Measurements from ENCODE around the gene SLC22A7. TPM values are rescaled to one million over a fixed set of nuclear protein-coding genes. Genes with fewer than 3 reads are reported as not detected.
"Not testable (repeated sequence)": the region's sequence is repeated elsewhere in the genome, so short reads cannot be mapped to it uniquely, and the experiment has no call there.

Gene SLC22A7
- total and polyA plus RNA-seq, 2 experiments from 2014 or later = not detected

- no peak overlapping the region for H3K27ac ChIP-seq
- H3K4me1 ChIP-seq (ENCODE audit: insufficient read depth) = no peaks in the 10 kb centered on the region
- H4K20me1 ChIP-seq (ENCODE audit: insufficient read depth) = no peaks in the 10 kb centered on the region
- no peaks in the 10 kb centered on the region for H3K9me3 ChIP-seq (ENCODE audit: low read depth)
- H3K9me2 ChIP-seq (ENCODE audit: insufficient read depth) = no peaks in the 10 kb centered on the region
- DNase-seq = no peak
- peaks cover 17% of the 10 kb centered on the region; the same call in 1 of the 2 replicates for H3K36me3 ChIP-seq (ENCODE audit: low read depth)
- no peak for TF ChIP-seq EZH2phosphoT487 (IDR thresholded peaks at IDR 0.05; ENCODE audit: insufficient read depth, low read depth)
- TF ChIP-seq EZH2 (IDR thresholded peaks at IDR 0.05; ENCODE audit: insufficient read depth, poor library complexity, severe bottlenecking) = no peak
- H3K9ac ChIP-seq = no peak overlapping the region
- H3K4me3 ChIP-seq = no peak overlapping the region
- H3F3A ChIP-seq (ENCODE audit: insufficient read depth) = no peaks in the 10 kb centered on the region
- H3K27me3 ChIP-seq (replicated peaks; ENCODE audit: insufficient read depth) = no peaks in the 10 kb centered on the region
- H2AFZ ChIP-seq = no peak overlapping the region
- H3K4me2 ChIP-seq (ENCODE audit: unreplicated experiment) = no peak overlapping the region
- in situ Hi-C loops (cut with MboI) = loop anchor here (10.0 kb wide), 1 partner anchor 81 kb away; no protein-coding TSS in a partner anchor
- H3K79me2 ChIP-seq (ENCODE audit: insufficient read depth) = no peaks in the 10 kb centered on the region
- WGBS, 2 experiments (ENCODE audit: low coverage in 1 of 2, low lambda C conversion rate in 2 of 2, missing lambda C conversion rate in 2 of 2) = 86 to 88% methylated on average over 3 of the region's 3 CpGs
Observed at GRCh38 chr6:43335469-43335868, 37.4 kb downstream of the SLC22A7 start.

- Histone ChIP-seq H3K27me3 (replicated peaks; ENCODE audit: insufficient read depth) (no peaks in the 10 kb centered on the region), H3K27ac (no peak overlapping the region), H3K4me2 (ENCODE audit: unreplicated experiment) (no peak overlapping the region), H3F3A (ENCODE audit: insufficient read depth) (no peaks in the 10 kb centered on the region), H2AFZ (no peak overlapping the region), H3K9ac (no peak overlapping the region), H3K4me1 (ENCODE audit: insufficient read depth) (no peaks in the 10 kb centered on the region), H3K4me3 (no peak overlapping the region), H3K79me2 (ENCODE audit: insufficient read depth) (no peaks in the 10 kb centered on the region), H3K9me2 (ENCODE audit: insufficient read depth) (no peaks in the 10 kb centered on the region), H4K20me1 (ENCODE audit: insufficient read depth) (no peaks in the 10 kb centered on the region), H3K36me3 (ENCODE audit: low read depth) (peaks cover 26% of the 10 kb centered on the region; the same call in 1 of the 2 replicates), H3K9me3 (ENCODE audit: low read depth) (no peaks in the 10 kb centered on the region)
- no peak for TF ChIP-seq EZH2phosphoT487 (IDR thresholded peaks at IDR 0.05; ENCODE audit: insufficient read depth, low read depth)
- no peak for TF ChIP-seq EZH2 (IDR thresholded peaks at IDR 0.05; ENCODE audit: insufficient read depth, poor library complexity, severe bottlenecking)
- 24 to 28% methylated on average over 3 of the region's 3 CpGs for WGBS, 2 experiments (ENCODE audit: low coverage in 1 of 2, low lambda C conversion rate in 2 of 2, missing lambda C conversion rate in 2 of 2)
- in situ Hi-C loops (cut with MboI) = loop anchor here (10.0 kb wide), 1 partner anchor 82 kb away; no protein-coding TSS in a partner anchor
- no peak for DNase-seq
Observed at GRCh38 chr6:43336382-43336781, 38.3 kb downstream of the SLC22A7 start.

GRCh38 chr6:43338243-43338642 is 40.2 kb downstream of the SLC22A7 start:
- no peaks in the 10 kb centered on the region for H3K9me3 ChIP-seq (ENCODE audit: low read depth)
- no peaks in the 10 kb centered on the region for H3K27me3 ChIP-seq (replicated peaks; ENCODE audit: insufficient read depth)
- no peaks in the 10 kb centered on the region for H3F3A ChIP-seq (ENCODE audit: insufficient read depth)
- H3K9ac ChIP-seq = no peak overlapping the region
- no peaks in the 10 kb centered on the region for H3K4me1 ChIP-seq (ENCODE audit: insufficient read depth)
- DNase-seq = no peak
- TF ChIP-seq EZH2 (IDR thresholded peaks at IDR 0.05; ENCODE audit: insufficient read depth, poor library complexity, severe bottlenecking) (no peak), EZH2phosphoT487 (IDR thresholded peaks at IDR 0.05; ENCODE audit: insufficient read depth, low read depth) (no peak)
- no peaks in the 10 kb centered on the region for H3K9me2 ChIP-seq (ENCODE audit: insufficient read depth)
- in situ Hi-C loops (cut with MboI) = loop anchor here (10.0 kb wide), 1 partner anchor 83 kb away; no protein-coding TSS in a partner anchor
- H3K4me3 ChIP-seq = no peak overlapping the region
- no peaks in the 10 kb centered on the region for H4K20me1 ChIP-seq (ENCODE audit: insufficient read depth)
- H3K36me3 ChIP-seq (ENCODE audit: low read depth) = peaks cover 38% of the 10 kb centered on the region
- no peak overlapping the region for H2AFZ ChIP-seq
- H3K27ac ChIP-seq = no peak overlapping the region
- H3K79me2 ChIP-seq (ENCODE audit: insufficient read depth) = no peaks in the 10 kb centered on the region
- no peak overlapping the region for H3K4me2 ChIP-seq (ENCODE audit: unreplicated experiment)

GRCh38 chr6:43339168-43339567 is 41.1 kb downstream of the SLC22A7 start:
- no peaks in the 10 kb centered on the region for H3K4me1 ChIP-seq (ENCODE audit: insufficient read depth)
- H3K36me3 ChIP-seq (ENCODE audit: low read depth) = peaks cover 39% of the 10 kb centered on the region
- DNase-seq = no peak
- no peaks in the 10 kb centered on the region for H4K20me1 ChIP-seq (ENCODE audit: insufficient read depth)
- H3K27ac ChIP-seq = no peak overlapping the region
- no peak overlapping the region for H3K4me2 ChIP-seq (ENCODE audit: unreplicated experiment)
- H3K9me3 ChIP-seq (ENCODE audit: low read depth) = no peaks in the 10 kb centered on the region
- H3K9ac ChIP-seq = no peak overlapping the region
- H3K9me2 ChIP-seq (ENCODE audit: insufficient read depth) = no peaks in the 10 kb centered on the region
- TF ChIP-seq EZH2 (IDR thresholded peaks at IDR 0.05; ENCODE audit: insufficient read depth, poor library complexity, severe bottlenecking) (no peak), EZH2phosphoT487 (IDR thresholded peaks at IDR 0.05; ENCODE audit: insufficient read depth, low read depth) (no peak)
- H3F3A ChIP-seq (ENCODE audit: insufficient read depth) = no peaks in the 10 kb centered on the region
- in situ Hi-C loops (cut with MboI) = loop anchor here (10.0 kb wide), 1 partner anchor 84 kb away; no protein-coding TSS in a partner anchor
- WGBS, 2 experiments (ENCODE audit: low coverage in 1 of 2, low lambda C conversion rate in 2 of 2, missing lambda C conversion rate in 2 of 2) = 98% methylated on average over 4 of the region's 4 CpGs
- no peaks in the 10 kb centered on the region for H3K27me3 ChIP-seq (replicated peaks; ENCODE audit: insufficient read depth)
- H3K4me3 ChIP-seq = no peak overlapping the region
- no peak overlapping the region for H2AFZ ChIP-seq
- H3K79me2 ChIP-seq (ENCODE audit: insufficient read depth) = no peaks in the 10 kb centered on the region

- WGBS, 2 experiments (ENCODE audit: low coverage in 1 of 2, low lambda C conversion rate in 2 of 2, missing lambda C conversion rate in 2 of 2) = 94 to 97% methylated on average over 11 of the region's 11 CpGs
- DNase-seq; H3K4me3 ChIP-seq; H3K4me1 ChIP-seq (ENCODE audit: insufficient read depth); H3K79me2 ChIP-seq (ENCODE audit: insufficient read depth); H3K27ac ChIP-seq; H4K20me1 ChIP-seq (ENCODE audit: insufficient read depth); H3K9me2 ChIP-seq (ENCODE audit: insufficient read depth); in situ Hi-C loops (cut with MboI); H2AFZ ChIP-seq; H3K9ac ChIP-seq; H3K9me3 ChIP-seq (ENCODE audit: low read depth); H3K4me2 ChIP-seq (ENCODE audit: unreplicated experiment); H3F3A ChIP-seq (ENCODE audit: insufficient read depth); H3K27me3 ChIP-seq (replicated peaks; ENCODE audit: insufficient read depth): not testable (repeated sequence)
- H3K36me3 ChIP-seq (ENCODE audit: low read depth) = peaks cover 45% of the 10 kb centered on the region
Observed at GRCh38 chr6:43346243-43346642, 48.2 kb downstream of the SLC22A7 start.
